ENCODE results near the gene TDRKH. TPM values are rescaled to one million over a fixed set of nuclear protein-coding genes. Genes with fewer than 3 reads are reported as not detected.
A peak's percentile ranks its signal among the peaks of the same experiment; 100 is the strongest.

Gene TDRKH
- total and polyA plus RNA-seq, 2 donors (not counting 1 experiment from before 2014, with no cell fraction given), result 1.8 to 5.6 TPM

- no peak overlapping the region for H2AFZ ChIP-seq (ENCODE audit: low read length)
- no peak overlapping the region for H3K9ac ChIP-seq (ENCODE audit: insufficient read depth, low read length)
- H3K27ac ChIP-seq (ENCODE audit: insufficient read depth, low read length), result no peak overlapping the region
- no peak overlapping the region for H3K4me2 ChIP-seq (ENCODE audit: extremely low read depth, insufficient read depth, low read length)
- H4K20me1 ChIP-seq (ENCODE audit: control insufficient read depth, extremely low read depth, insufficient read depth, low read length), result no peaks in the 10 kb centered on the region
- no peaks in the 10 kb centered on the region for H3K4me1 ChIP-seq (ENCODE audit: control insufficient read depth, extremely low read depth, insufficient read depth, low read length)
- H3K4me3 ChIP-seq (replicated peaks in 1 of 4; ENCODE audit: control extremely low read depth in 1 of 4, insufficient read depth in 1 of 4, low read depth in 3 of 4, low read length in 4 of 4), result no peak overlapping the region
- H3K9me3 ChIP-seq (ENCODE audit: control insufficient read depth, insufficient read depth, low read depth, low read length), result no peaks in the 10 kb centered on the region
- H3K36me3 ChIP-seq (ENCODE audit: control insufficient read depth, insufficient read depth, low read length), result no peaks in the 10 kb centered on the region
- no peak for DNase-seq (ENCODE audit: low read depth in 2 of 2)
- peaks cover 45% of the 10 kb centered on the region for H3K27me3 ChIP-seq (ENCODE audit: control insufficient read depth, insufficient read depth, low read length)
- no peaks in the 10 kb centered on the region for H3K79me2 ChIP-seq (ENCODE audit: control insufficient read depth, insufficient read depth, low read length)
- TF ChIP-seq EZH2 (IDR thresholded peaks at IDR 0.05; ENCODE audit: low read length, missing control alignments) (no peak), CTCF (conservative IDR thresholded peaks at IDR 0.05 in 1 of 2, IDR thresholded peaks at IDR 0.05 in 1 of 2; ENCODE audit: low read depth in 1 of 2, low read length in 2 of 2) (no peak)
These were observed 17.5 kb upstream of the TDRKH start for GRCh38 chr1:151807766-151808165.

- H3K27me3 ChIP-seq (ENCODE audit: control insufficient read depth, insufficient read depth, low read length), result peaks cover 47% of the 10 kb centered on the region
- TF ChIP-seq CTCF (conservative IDR thresholded peaks at IDR 0.05 in 1 of 2, IDR thresholded peaks at IDR 0.05 in 1 of 2; ENCODE audit: low read depth in 1 of 2, low read length in 2 of 2) (no peak), EZH2 (IDR thresholded peaks at IDR 0.05; ENCODE audit: low read length, missing control alignments) (no peak)
- no peaks in the 10 kb centered on the region for H3K4me1 ChIP-seq (ENCODE audit: control insufficient read depth, extremely low read depth, insufficient read depth, low read length)
- H3K36me3 ChIP-seq (ENCODE audit: control insufficient read depth, insufficient read depth, low read length), result no peaks in the 10 kb centered on the region
- H3K4me3 ChIP-seq (replicated peaks in 1 of 4; ENCODE audit: control extremely low read depth in 1 of 4, insufficient read depth in 1 of 4, low read depth in 3 of 4, low read length in 4 of 4), result no peak overlapping the region
- no peak overlapping the region for H3K4me2 ChIP-seq (ENCODE audit: extremely low read depth, insufficient read depth, low read length)
- no peak overlapping the region for H3K9ac ChIP-seq (ENCODE audit: insufficient read depth, low read length)
- no peak for DNase-seq (ENCODE audit: low read depth in 2 of 2)
- no peak overlapping the region for H3K27ac ChIP-seq (ENCODE audit: insufficient read depth, low read length)
- no peaks in the 10 kb centered on the region for H4K20me1 ChIP-seq (ENCODE audit: control insufficient read depth, extremely low read depth, insufficient read depth, low read length)
- H2AFZ ChIP-seq (ENCODE audit: low read length), result no peak overlapping the region
- H3K9me3 ChIP-seq (ENCODE audit: control insufficient read depth, insufficient read depth, low read depth, low read length), result no peaks in the 10 kb centered on the region
- H3K79me2 ChIP-seq (ENCODE audit: control insufficient read depth, insufficient read depth, low read length), result no peaks in the 10 kb centered on the region
These were observed 16.8 kb upstream of the TDRKH start for GRCh38 chr1:151807131-151807530.

- H3K27me3 ChIP-seq (ENCODE audit: control insufficient read depth, insufficient read depth, low read length), result peaks cover 48% of the 10 kb centered on the region
These were observed 15.9 kb upstream of the TDRKH start for GRCh38 chr1:151806170-151806569.

More at GRCh38 chr1:151806170-151806569, 15.9 kb upstream of the TDRKH start:
- TF ChIP-seq CTCF (conservative IDR thresholded peaks at IDR 0.05 in 1 of 2, IDR thresholded peaks at IDR 0.05 in 1 of 2; ENCODE audit: low read depth in 1 of 2, low read length in 2 of 2) (no peak), EZH2 (IDR thresholded peaks at IDR 0.05; ENCODE audit: low read length, missing control alignments) (peak; percentile 64)
- no peak overlapping the region for H2AFZ ChIP-seq (ENCODE audit: low read length)
- no peaks in the 10 kb centered on the region for H3K9me3 ChIP-seq (ENCODE audit: control insufficient read depth, insufficient read depth, low read depth, low read length)
- H3K27ac ChIP-seq (ENCODE audit: insufficient read depth, low read length), result no peak overlapping the region
- H3K4me2 ChIP-seq (ENCODE audit: extremely low read depth, insufficient read depth, low read length), result no peak overlapping the region
- H3K79me2 ChIP-seq (ENCODE audit: control insufficient read depth, insufficient read depth, low read length), result no peaks in the 10 kb centered on the region
- DNase-seq (ENCODE audit: low read depth in 2 of 2), result no peak
- H3K4me1 ChIP-seq (ENCODE audit: control insufficient read depth, extremely low read depth, insufficient read depth, low read length), result no peaks in the 10 kb centered on the region
- no peaks in the 10 kb centered on the region for H4K20me1 ChIP-seq (ENCODE audit: control insufficient read depth, extremely low read depth, insufficient read depth, low read length)
- no peaks in the 10 kb centered on the region for H3K36me3 ChIP-seq (ENCODE audit: control insufficient read depth, insufficient read depth, low read length)
- no peak overlapping the region for H3K4me3 ChIP-seq (replicated peaks in 1 of 4; ENCODE audit: control extremely low read depth in 1 of 4, insufficient read depth in 1 of 4, low read depth in 3 of 4, low read length in 4 of 4)
- no peak overlapping the region for H3K9ac ChIP-seq (ENCODE audit: insufficient read depth, low read length)
